GOT3 (cell line): ENCODE data around the gene CCM2L.
"Not testable (repeated sequence)": the region's sequence is repeated elsewhere in the genome, so short reads cannot be mapped to it uniquely, and the experiment has no call there.

Experiments
- DNase-seq: peaks from one replicate; lab custom pipeline; 2025; ENCODE audit warnings: mixed read lengths; lab: John Stamatoyannopoulos, UW

CCM2L gene

GRCh38 chr20:32031007-32031958 is 21.0 kb downstream of the CCM2L start:
- DNase-seq: peak; percentile 38

- DNase-seq: no peak
Observed at GRCh38 chr20:32033316-32033715, 23.1 kb downstream of the CCM2L start.

GRCh38 chr20:32033721-32034120 is 23.5 kb downstream of the CCM2L start:
- not testable (repeated sequence) for DNase-seq

GRCh38 chr20:32034581-32035425 is 24.6 kb downstream of the CCM2L start:
- DNase-seq: no peak

- DNase-seq: no peak
Observed at GRCh38 chr20:32035426-32035779, 25.2 kb downstream of the CCM2L start.

- DNase-seq: no peak
Observed at GRCh38 chr20:32036252-32036651, 26.0 kb downstream of the CCM2L start.

GRCh38 chr20:32036716-32037485 is 26.7 kb downstream of the CCM2L start:
- DNase-seq: no peak

- DNase-seq: no peak
Observed at GRCh38 chr20:32037929-32038328, 27.7 kb downstream of the CCM2L start.

GRCh38 chr20:32040142-32040953 is 30.1 kb downstream of the CCM2L start:
- no peak for DNase-seq

GRCh38 chr20:32045999-32046398 is 35.8 kb downstream of the CCM2L start:
- no peak for DNase-seq

GRCh38 chr20:32050324-32050841 is 40.1 kb downstream of the CCM2L start:
- DNase-seq: no peak

- DNase-seq: no peak
Observed at GRCh38 chr20:32050851-32051556, 40.8 kb downstream of the CCM2L start.

- DNase-seq: no peak
Observed at GRCh38 chr20:32051720-32052089, 41.5 kb downstream of the CCM2L start.

GRCh38 chr20:32052090-32052777 is 42.0 kb downstream of the CCM2L start, which contains the start of gene HCK:
Gene HCK (plus strand): TSS chr20:32052242.
- no peak for DNase-seq

- DNase-seq: no peak
Observed at GRCh38 chr20:32052778-32053362, 42.6 kb downstream of the CCM2L start.

GRCh38 chr20:32053648-32054047 is 43.4 kb downstream of the CCM2L start:
- no peak for DNase-seq

GRCh38 chr20:32056708-32057483 is 46.7 kb downstream of the CCM2L start:
- DNase-seq: no peak

- no peak for DNase-seq
Observed at GRCh38 chr20:32057656-32058184, 47.5 kb downstream of the CCM2L start.
